Subcutaneous adipose tissue (tissue), 4 donors: ENCODE results near the gene ARHGEF10L. TPM values are rescaled to one million over a fixed set of nuclear protein-coding genes. Genes with fewer than 3 reads are reported as not detected.

ENCODE experiments used
- CTCF ChIP-seq: fragments of 450-650 bp; IDR thresholded peaks from one replicate; pipeline ENCODE4 v1.5.1; 2016; ENCODE audit warnings: low read depth, mild to moderate bottlenecking, control low read depth, antibody characterized with exemption, moderate library complexity
- total RNA-seq, 4 donors: library from RNA; depleted of rRNA; stranded (reverse); fragments of >200 nt; gene quantifications; one replicate each; pipeline ENCODE4 v1.1.0, GENCODE V29; 2016

Gene ARHGEF10L
- total RNA-seq, 4 donors from 2014 or later: 19.1 to 54.6 (median 41.7) TPM

GRCh38 chr1:17673329-17674072 is 134.0 kb downstream of the ARHGEF10L start:
- TF ChIP-seq CTCF: no peak

- no peak for TF ChIP-seq CTCF
Observed at GRCh38 chr1:17674726-17675500, 135.4 kb downstream of the ARHGEF10L start.

GRCh38 chr1:17675744-17676143 is 136.2 kb downstream of the ARHGEF10L start:
- TF ChIP-seq CTCF: no peak

- TF ChIP-seq CTCF: no peak
Observed at GRCh38 chr1:17676387-17677060, 137.0 kb downstream of the ARHGEF10L start.

- no peak for TF ChIP-seq CTCF
Observed at GRCh38 chr1:17678011-17678410, 138.5 kb downstream of the ARHGEF10L start.

- no peak for TF ChIP-seq CTCF
Observed at GRCh38 chr1:17679856-17680255, 140.4 kb downstream of the ARHGEF10L start.

GRCh38 chr1:17680308-17680707 is 140.8 kb downstream of the ARHGEF10L start:
- TF ChIP-seq CTCF: no peak
